ENCODE measurements around the gene FRMPD1.

Gene FRMPD1

GRCh38 chr9:37683531-37684371 is 33.0 kb downstream of the FRMPD1 start:
- DNase-seq: no peak

GRCh38 chr9:37692622-37693221 is 42.0 kb downstream of the FRMPD1 start:
- DNase-seq: no peak

GRCh38 chr9:37693260-37693659 is 42.5 kb downstream of the FRMPD1 start:
- no peak for DNase-seq

GRCh38 chr9:37694355-37694754 is 43.6 kb downstream of the FRMPD1 start:
- DNase-seq: no peak

GRCh38 chr9:37696528-37696927 is 45.8 kb downstream of the FRMPD1 start:
- no peak for DNase-seq

GRCh38 chr9:37700131-37700530 is 49.4 kb downstream of the FRMPD1 start:
- DNase-seq: no peak

GRCh38 chr9:37700900-37701299 is 50.1 kb downstream of the FRMPD1 start:
- no peak for DNase-seq

- DNase-seq: no peak
Observed at GRCh38 chr9:37705787-37706186, 55.0 kb downstream of the FRMPD1 start.

- no peak for DNase-seq
Observed at GRCh38 chr9:37706290-37706689, 55.5 kb downstream of the FRMPD1 start.

GRCh38 chr9:37707748-37708147 is 57.0 kb downstream of the FRMPD1 start:
- no peak for DNase-seq

- no peak for DNase-seq
Observed at GRCh38 chr9:37710046-37710445, 59.3 kb downstream of the FRMPD1 start.

- no peak for DNase-seq
Observed at GRCh38 chr9:37715260-37715659, 64.5 kb downstream of the FRMPD1 start.

GRCh38 chr9:37715991-37716505 is 65.3 kb downstream of the FRMPD1 start:
- DNase-seq: no peak

GRCh38 chr9:37719526-37719925 is 68.8 kb downstream of the FRMPD1 start:
- DNase-seq: no peak

GRCh38 chr9:37727013-37727412 is 76.3 kb downstream of the FRMPD1 start:
- DNase-seq: no peak

GRCh38 chr9:37729499-37729898 is 78.7 kb downstream of the FRMPD1 start:
- DNase-seq: no peak

- no peak for DNase-seq
Observed at GRCh38 chr9:37730256-37730655, 79.5 kb downstream of the FRMPD1 start.

- DNase-seq: no peak
Observed at GRCh38 chr9:37730839-37731238, 80.1 kb downstream of the FRMPD1 start.

- DNase-seq: peak; percentile 62
Observed at GRCh38 chr9:37732086-37732741, 81.5 kb downstream of the FRMPD1 start.

GRCh38 chr9:37732952-37733351 is 82.2 kb downstream of the FRMPD1 start:
- DNase-seq: no peak

- DNase-seq: no peak
Observed at GRCh38 chr9:37739222-37739621, 88.5 kb downstream of the FRMPD1 start.

GRCh38 chr9:37740128-37740527 is 89.4 kb downstream of the FRMPD1 start:
- DNase-seq: no peak

- no peak for DNase-seq
Observed at GRCh38 chr9:37740631-37741328, 90.0 kb downstream of the FRMPD1 start.

Measured in NCI-H446 treated with DMSO at 0.1 percent for 48 hours (cell line).